GM12874 (cell line): ENCODE measurements around the gene FUCA1.

Experiments
- CTCF ChIP-seq: IDR thresholded peaks from 2 replicates; pipeline ENCODE4 v1.5.1; 2011; ENCODE audit warnings: low read depth, mild to moderate bottlenecking, control low read depth, low read length, moderate library complexity; ENCODE audit not compliant: insufficient read depth

The FUCA1 gene

GRCh38 chr1:23796466-23797271 is 71.4 kb downstream of the FUCA1 start:
- no peak for TF ChIP-seq CTCF

GRCh38 chr1:23795676-23796465 is 72.2 kb downstream of the FUCA1 start:
- no peak for TF ChIP-seq CTCF
